T-helper 17 cell (primary cell): ENCODE results near the gene UNC5A. TPM values are rescaled to one million over a fixed set of nuclear protein-coding genes. Genes with fewer than 3 reads are reported as not detected.

Source experiments
- ATAC-seq: fragments of 150-1000 bp; cut with Tn5 transposase; 2 replicates; pipeline ENCODE4 v1.10.0; 2021; ENCODE audit warnings: mild to moderate bottlenecking, moderate library complexity
- DNase-seq, 3 donors: peaks; one replicate each; pipeline versions ENCODE4 v3.0.0 to v3.0.0-alpha.2; 2020 to 2021
- H3K9me3 ChIP-seq: one replicate; pipeline ENCODE4 v1.7.0; 2013; ENCODE audit warnings: low read length, mild to moderate bottlenecking; ENCODE audit not compliant: control insufficient read depth, poor library complexity, severe bottlenecking
- H3K27ac Mint-ChIP-seq: one replicate; pipeline ENCODE4 v1.8.0; 2022; ENCODE audit warnings: mild to moderate bottlenecking, moderate library complexity, mixed read lengths
- H3K27me3 Mint-ChIP-seq: one replicate; pipeline ENCODE4 v1.8.0; 2022; ENCODE audit warnings: mixed read lengths
- H3K36me3 Mint-ChIP-seq: one replicate; pipeline ENCODE4 v1.8.0; 2022; ENCODE audit warnings: low read depth, mixed read lengths
- H3K4me1 Mint-ChIP-seq: one replicate; pipeline ENCODE4 v1.8.0; 2022; ENCODE audit warnings: mild to moderate bottlenecking, mixed read lengths
- H3K4me3 Mint-ChIP-seq: one replicate; pipeline ENCODE4 v1.8.0; 2022; ENCODE audit warnings: mild to moderate bottlenecking, moderate library complexity, mixed read lengths
- total RNA-seq, 4 donors: library from RNA in 2 of 4; stranded (reverse) in 2 of 4; gene quantifications; one replicate each; pipeline ENCODE4 v1.2.3 and lab custom pipeline; 2022 to 2026

UNC5A gene
- total RNA-seq (not detected), total RNA-seq (lab: John Stamatoyannopoulos, UW) (0 reads per million in 2 donors)

GRCh38 chr5:176810081-176810597 lies at the start of gene UNC5A:
TSS of gene UNC5A (plus strand) at chr5:176810559. CDS start at chr5:176810751, 192 bp downstream.
- DNase-seq (peak; percentile 27 to 37 (median 30)), ATAC-seq (peak; percentile 77)
- H3K4me1 Mint-ChIP-seq, result peaks cover 14% of the 10 kb centered on the region
- H3K9me3 ChIP-seq, result no peaks in the 10 kb centered on the region
- peaks cover 74% of the 10 kb centered on the region for H3K27me3 Mint-ChIP-seq
- H3K27ac Mint-ChIP-seq, result no peak within 1 kb of the TSS
- peak within 1 kb of the TSS; percentile 86 for H3K4me3 Mint-ChIP-seq
- peaks cover 3% of the 10 kb centered on the region for H3K36me3 Mint-ChIP-seq

- ATAC-seq (no peak), DNase-seq (no peak)
- no peaks in the 10 kb centered on the region for H3K4me1 Mint-ChIP-seq
- H3K4me3 Mint-ChIP-seq, result no peak overlapping the region
- H3K27me3 Mint-ChIP-seq, result peaks cover 23% of the 10 kb centered on the region
- no peaks in the 10 kb centered on the region for H3K9me3 ChIP-seq
- H3K36me3 Mint-ChIP-seq, result no peaks in the 10 kb centered on the region
- H3K27ac Mint-ChIP-seq, result no peak overlapping the region
These were observed 48.6 kb upstream of the UNC5A start for GRCh38 chr5:176761755-176762154.

GRCh38 chr5:176762489-176762888 lies 47.9 kb upstream of the UNC5A start:
- H3K27me3 Mint-ChIP-seq, result peaks cover 28% of the 10 kb centered on the region
- H3K36me3 Mint-ChIP-seq, result no peaks in the 10 kb centered on the region
- no peaks in the 10 kb centered on the region for H3K4me1 Mint-ChIP-seq
- ATAC-seq (no peak), DNase-seq (no peak)
- H3K27ac Mint-ChIP-seq, result no peak overlapping the region
- no peak overlapping the region for H3K4me3 Mint-ChIP-seq
- no peaks in the 10 kb centered on the region for H3K9me3 ChIP-seq

GRCh38 chr5:176765687-176766086 lies 44.7 kb upstream of the UNC5A start:
- no peak overlapping the region for H3K27ac Mint-ChIP-seq
- H3K27me3 Mint-ChIP-seq, result peaks cover 46% of the 10 kb centered on the region
- no peak for DNase-seq
- no peak for ATAC-seq
- no peak overlapping the region for H3K4me3 Mint-ChIP-seq
- H3K36me3 Mint-ChIP-seq, result peaks cover 2% of the 10 kb centered on the region
- H3K9me3 ChIP-seq, result no peaks in the 10 kb centered on the region
- no peaks in the 10 kb centered on the region for H3K4me1 Mint-ChIP-seq

- no peak overlapping the region for H3K27ac Mint-ChIP-seq
- H3K9me3 ChIP-seq, result no peaks in the 10 kb centered on the region
- no peak for ATAC-seq
- H3K27me3 Mint-ChIP-seq, result peaks cover 50% of the 10 kb centered on the region
- no peak overlapping the region for H3K4me3 Mint-ChIP-seq
- H3K4me1 Mint-ChIP-seq, result no peaks in the 10 kb centered on the region
- peaks cover 2% of the 10 kb centered on the region for H3K36me3 Mint-ChIP-seq
- DNase-seq, result no peak
These were observed 42.0 kb upstream of the UNC5A start for GRCh38 chr5:176768174-176768970.

- Mint-ChIP-seq H3K36me3 (peaks cover 2% of the 10 kb centered on the region), H3K27me3 (peaks cover 46% of the 10 kb centered on the region), H3K4me3 (no peak overlapping the region), H3K27ac (no peak overlapping the region), H3K4me1 (peaks cover under 1% of the 10 kb centered on the region)
- H3K9me3 ChIP-seq, result no peaks in the 10 kb centered on the region
- ATAC-seq, result no peak
- DNase-seq, result no peak
These were observed 40.4 kb upstream of the UNC5A start for GRCh38 chr5:176769911-176770310.

GRCh38 chr5:176770431-176770830 lies 39.9 kb upstream of the UNC5A start:
- Mint-ChIP-seq H3K4me3 (no peak overlapping the region), H3K27me3 (peaks cover 51% of the 10 kb centered on the region), H3K27ac (no peak overlapping the region), H3K36me3 (peaks cover 2% of the 10 kb centered on the region), H3K4me1 (peaks cover 2% of the 10 kb centered on the region)
- no peak for DNase-seq
- ATAC-seq, result no peak
- no peaks in the 10 kb centered on the region for H3K9me3 ChIP-seq

- H3K9me3 ChIP-seq, result no peaks in the 10 kb centered on the region
- Mint-ChIP-seq H3K36me3 (peaks cover 2% of the 10 kb centered on the region), H3K4me3 (no peak overlapping the region), H3K27me3 (peaks cover 52% of the 10 kb centered on the region), H3K4me1 (peaks cover 2% of the 10 kb centered on the region), H3K27ac (no peak overlapping the region)
- ATAC-seq (no peak), DNase-seq (no peak)
These were observed 39.1 kb upstream of the UNC5A start for GRCh38 chr5:176771102-176771845.

GRCh38 chr5:176772271-176773210 lies 37.8 kb upstream of the UNC5A start:
- no peaks in the 10 kb centered on the region for H3K9me3 ChIP-seq
- no peak overlapping the region for H3K4me3 Mint-ChIP-seq
- no peak for DNase-seq
- peaks cover 58% of the 10 kb centered on the region for H3K27me3 Mint-ChIP-seq
- no peak for ATAC-seq
- peaks cover 2% of the 10 kb centered on the region for H3K4me1 Mint-ChIP-seq
- H3K36me3 Mint-ChIP-seq, result peaks cover 2% of the 10 kb centered on the region
- no peak overlapping the region for H3K27ac Mint-ChIP-seq

GRCh38 chr5:176773408-176774035 lies 36.8 kb upstream of the UNC5A start:
- H3K36me3 Mint-ChIP-seq, result peaks cover 2% of the 10 kb centered on the region
- no peaks in the 10 kb centered on the region for H3K9me3 ChIP-seq
- no peak overlapping the region for H3K27ac Mint-ChIP-seq
- H3K4me1 Mint-ChIP-seq, result peaks cover 2% of the 10 kb centered on the region
- DNase-seq, result no peak
- no peak overlapping the region for H3K4me3 Mint-ChIP-seq
- ATAC-seq, result no peak
- H3K27me3 Mint-ChIP-seq, result peaks cover 51% of the 10 kb centered on the region

GRCh38 chr5:176774216-176775171 lies 35.9 kb upstream of the UNC5A start:
- Mint-ChIP-seq H3K27me3 (peaks cover 53% of the 10 kb centered on the region), H3K27ac (no peak overlapping the region), H3K4me3 (peak overlapping the region; percentile 19), H3K4me1 (peaks cover 5% of the 10 kb centered on the region), H3K36me3 (peaks cover under 1% of the 10 kb centered on the region)
- ATAC-seq, result no peak
- DNase-seq, result no peak
- no peaks in the 10 kb centered on the region for H3K9me3 ChIP-seq
